HCT116 (cell line): ENCODE measurements around the gene CEP55.

ENCODE experiments used
- CTCF ChIP-seq, 3 experiments: fragments of 200-600 bp in 1 of 3; sonication (generic) in 1 of 3; IDR thresholded peaks in 2 of 3; conservative IDR thresholded peaks in 1 of 3; 2 replicates each; pipeline ENCODE4 v1.5.1; 2012 to 2017; ENCODE audit warnings: low read depth in 2 of 3, low read length in 2 of 3, antibody characterized with exemption in 1 of 3, borderline replicate concordance in 1 of 3, control low read depth in 1 of 3, mild to moderate bottlenecking in 1 of 3, mixed read lengths in 1 of 3, mixed run types in 1 of 3, moderate library complexity in 1 of 3; ENCODE audit not compliant: insufficient read depth in 1 of 3
- POLR2A ChIP-seq: IDR thresholded peaks from 2 replicates; pipeline ENCODE4 v1.7.0; 2011; ENCODE audit warnings: borderline replicate concordance; ENCODE audit not compliant: insufficient read depth, insufficient read length; ENCODE audit errors: extremely low read depth
- POLR2AphosphoS5 ChIP-seq: IDR thresholded peaks from 2 replicates; pipeline ENCODE4 v1.6.1; 2011; ENCODE audit warnings: mild to moderate bottlenecking, low read depth, low read length, moderate library complexity
- REST ChIP-seq: IDR thresholded peaks from 2 replicates; pipeline ENCODE4 v1.6.1; 2012; ENCODE audit warnings: low read depth

DNA sequence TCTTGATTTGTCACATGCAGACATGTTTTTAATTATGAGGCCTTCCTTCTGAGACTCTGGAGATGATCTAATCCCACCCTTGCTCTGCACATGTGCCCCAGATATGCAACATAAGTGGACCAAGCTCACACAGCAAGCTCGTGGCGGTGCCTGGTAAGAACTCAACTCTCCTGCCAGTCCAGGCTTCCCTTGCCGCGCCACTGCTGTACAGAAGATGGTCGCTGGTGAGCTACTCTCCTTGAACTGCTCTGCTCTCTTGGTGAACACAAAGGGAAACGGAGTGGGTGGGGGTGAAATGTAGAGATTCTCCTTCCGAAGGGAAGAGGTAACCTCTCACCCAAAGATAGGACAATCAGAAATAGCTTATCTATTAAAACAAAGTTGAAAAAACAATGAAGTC lies 39.9 kb upstream of the CEP55 start:
- TF ChIP-seq POLR2A (no peak), POLR2AphosphoS5 (no peak), REST (no peak), CTCF (IDR thresholded peaks at IDR 0.05 in 2 of 3, conservative IDR thresholded peaks at IDR 0.05 in 1 of 3; ENCODE audit: borderline replicate concordance in 1 of 3, insufficient read depth in 1 of 3, low read depth in 2 of 3, low read length in 2 of 3) (no peak)
